HG03097 (cell line): ENCODE measurements around the gene COL4A1.

Experiments used
- ATAC-seq: cut with Tn5 transposase; IDR thresholded peaks from one replicate; pipeline ENCODE4 v1.9.1; 2021; ENCODE audit not compliant: unreplicated experiment, low FRiP score

The COL4A1 gene

GRCh38 chr13:110306960-110307766, at the start of gene COL4A1, which contains the start of gene COL4A2:
Gene COL4A1 (minus strand): TSS chr13:110307157. CDS start chr13:110307027, 130 bp downstream.
Gene COL4A2 (plus strand): TSS chr13:110307284. CDS start chr13:110307904, 620 bp downstream.
- no peak for ATAC-seq

- no peak for ATAC-seq
Measured at GRCh38 chr13:110356362-110356761, 49.4 kb upstream of the COL4A1 start.

GRCh38 chr13:110354715-110355473, 47.9 kb upstream of the COL4A1 start:
- ATAC-seq: no peak

- no peak for ATAC-seq
Measured at GRCh38 chr13:110354123-110354627, 47.2 kb upstream of the COL4A1 start.

- no peak for ATAC-seq
Measured at GRCh38 chr13:110353339-110353977, 46.5 kb upstream of the COL4A1 start.

GRCh38 chr13:110352735-110353134, 45.8 kb upstream of the COL4A1 start:
- no peak for ATAC-seq

- no peak for ATAC-seq
Measured at GRCh38 chr13:110351636-110352420, 44.9 kb upstream of the COL4A1 start.

- no peak for ATAC-seq
Measured at GRCh38 chr13:110350509-110350908, 43.6 kb upstream of the COL4A1 start.

- ATAC-seq: no peak
Measured at GRCh38 chr13:110350049-110350448, 43.1 kb upstream of the COL4A1 start.

- ATAC-seq: no peak
Measured at GRCh38 chr13:110349239-110349638, 42.3 kb upstream of the COL4A1 start.

GRCh38 chr13:110348309-110349105, 41.5 kb upstream of the COL4A1 start:
- ATAC-seq: no peak

GRCh38 chr13:110347535-110348308, 40.8 kb upstream of the COL4A1 start:
- ATAC-seq: no peak

GRCh38 chr13:110347088-110347487, 40.1 kb upstream of the COL4A1 start:
- no peak for ATAC-seq

GRCh38 chr13:110346661-110347067, 39.7 kb upstream of the COL4A1 start:
- ATAC-seq: no peak

GRCh38 chr13:110345701-110346100, 38.7 kb upstream of the COL4A1 start:
- no peak for ATAC-seq

GRCh38 chr13:110345266-110345665, 38.3 kb upstream of the COL4A1 start:
- no peak for ATAC-seq

- ATAC-seq: no peak
Measured at GRCh38 chr13:110344320-110344719, 37.4 kb upstream of the COL4A1 start.

GRCh38 chr13:110343241-110343865, 36.4 kb upstream of the COL4A1 start:
- no peak for ATAC-seq
